IMR-90 (cell line): ENCODE measurements around the gene PFKFB2. TPM values are rescaled to one million over a fixed set of nuclear protein-coding genes. Genes with fewer than 3 reads are reported as not detected.

Experiments
- ATAC-seq: fragments of 200-7000 bp; cut with Tn5 transposase; 2 replicates; pipeline ENCODE4 v1.9.1; 2020; ENCODE audit warnings: low read depth, mild to moderate bottlenecking, moderate library complexity
- BruUV-seq: library from RNA; stranded (reverse); fragments of 400-500 nt; replicated peaks from 2 replicates; lab custom pipeline; 2021; lab: Mats Ljungman, UMichigan
- CTCF ChIA-PET: fragments of 300-600 bp; formaldehyde crosslinking; extraction: SDS; loops from one replicate; lab custom pipeline; 2021; ENCODE audit warnings: antibody characterized with exemption; lab: Yijun Ruan, JAX
- POLR2A ChIA-PET: fragments of 300-600 bp; sonication (Branson Sonifier 250); formaldehyde crosslinking; loops from one replicate; lab custom pipeline; 2022; ENCODE audit warnings: antibody characterized with exemption; ENCODE audit not compliant: unreplicated experiment; lab: Charles Lee
- DNase-seq: peaks from one replicate; pipeline ENCODE4 v3.0.0; 2013
- H2AFZ ChIP-seq: replicated peaks from 2 replicates; pipeline ENCODE3; 2013; ENCODE audit warnings: low read length, mild to moderate bottlenecking; ENCODE audit not compliant: poor library complexity
- H2AK5ac ChIP-seq: 2 replicates; pipeline ENCODE4 v1.6.1; 2013; ENCODE audit warnings: low read depth, low read length, inconsistent platforms
- H2AK9ac ChIP-seq: replicated peaks from 2 replicates; pipeline ENCODE3; 2013; ENCODE audit warnings: mild to moderate bottlenecking, low read depth, low read length, moderate library complexity; ENCODE audit not compliant: poor library complexity
- H2BK120ac ChIP-seq: 2 replicates; pipeline ENCODE4 v1.6.1; 2013; ENCODE audit warnings: low read depth, low read length, inconsistent platforms
- H2BK15ac ChIP-seq: 3 replicates; pipeline ENCODE4 v1.6.1; 2013; ENCODE audit warnings: low read depth, low read length, inconsistent platforms
- H2BK20ac ChIP-seq: 2 replicates; pipeline ENCODE4 v1.6.1; 2013; ENCODE audit warnings: low read depth, mild to moderate bottlenecking, inconsistent platforms, low read length, moderate library complexity
- H2BK5ac ChIP-seq: 2 replicates; pipeline ENCODE4 v1.6.1; 2013; ENCODE audit warnings: mild to moderate bottlenecking, low read depth, low read length, inconsistent platforms; ENCODE audit not compliant: poor library complexity, severe bottlenecking
- H3K14ac ChIP-seq: replicated peaks from 2 replicates; pipeline ENCODE4 v1.6.1; 2013; ENCODE audit warnings: low read depth, low read length, inconsistent platforms
- H3K18ac ChIP-seq: 2 replicates; pipeline ENCODE4 v1.6.1; 2013; ENCODE audit warnings: low read depth, low read length, control low read depth
- H3K23ac ChIP-seq: 2 replicates; pipeline ENCODE4 v1.6.1; 2013; ENCODE audit warnings: low read depth, low read length, inconsistent platforms
- H3K27ac ChIP-seq: 2 replicates; pipeline ENCODE4 v1.5.1; 2013; ENCODE audit warnings: mild to moderate bottlenecking, control low read depth, low read length; ENCODE audit not compliant: insufficient read depth
- H3K27me3 ChIP-seq: 2 replicates; pipeline ENCODE4 v1.6.1; 2013; ENCODE audit warnings: low read length; ENCODE audit not compliant: control insufficient read depth, insufficient read depth
- H3K36me3 ChIP-seq: 2 replicates; pipeline ENCODE4 v1.6.1; 2013; ENCODE audit warnings: low read length, mixed read lengths; ENCODE audit not compliant: control insufficient read depth, insufficient read depth
- H3K4ac ChIP-seq: 2 replicates; pipeline ENCODE4 v1.6.1; 2013; ENCODE audit warnings: low read depth, low read length, inconsistent platforms
- H3K4me1 ChIP-seq: 2 replicates; pipeline ENCODE4 v1.6.1; 2013; ENCODE audit warnings: low read length, mixed read lengths; ENCODE audit not compliant: control insufficient read depth, insufficient read depth
- H3K4me2 ChIP-seq: 2 replicates; pipeline ENCODE4 v1.6.1; 2013; ENCODE audit warnings: low read depth, mild to moderate bottlenecking, control low read depth, low read length, moderate library complexity
- H3K4me3 ChIP-seq: 2 replicates; pipeline ENCODE4 v1.5.1; 2013; ENCODE audit warnings: low read depth, mild to moderate bottlenecking, control low read depth, low read length, moderate library complexity; ENCODE audit not compliant: insufficient read depth
- H3K56ac ChIP-seq: 2 replicates; pipeline ENCODE4 v1.6.1; 2013; ENCODE audit warnings: low read length, inconsistent platforms; ENCODE audit not compliant: insufficient read depth; ENCODE audit errors: extremely low read depth
- H3K79me1 ChIP-seq, 2 experiments: 2 replicates each; pipeline ENCODE4 v1.6.1; 2013; ENCODE audit warnings: low read length in 2 of 2, inconsistent platforms in 1 of 2, low read depth in 1 of 2
- H3K9ac ChIP-seq: 2 replicates; pipeline ENCODE4 v1.6.1; 2013; ENCODE audit warnings: low read depth, low read length, control low read depth
- H3K9me1 ChIP-seq: 2 replicates; pipeline ENCODE4 v1.6.1; 2013; ENCODE audit warnings: low read length, inconsistent platforms; ENCODE audit not compliant: insufficient read depth
- H3K9me3 ChIP-seq: 2 replicates; pipeline ENCODE4 v1.6.1; 2013; ENCODE audit warnings: low read length; ENCODE audit not compliant: control insufficient read depth, insufficient read depth
- H4K20me1 ChIP-seq: 2 replicates; pipeline ENCODE4 v1.6.1; 2013; ENCODE audit warnings: low read length, inconsistent platforms; ENCODE audit not compliant: insufficient read depth
- H4K5ac ChIP-seq: 2 replicates; pipeline ENCODE4 v1.6.1; 2013; ENCODE audit warnings: mild to moderate bottlenecking, low read depth, low read length, control low read depth
- H4K8ac ChIP-seq, 2 experiments: 2 replicates each; pipeline ENCODE4 v1.6.1; 2013; ENCODE audit warnings: low read depth in 2 of 2, low read length in 2 of 2, control low read depth in 1 of 2, inconsistent platforms in 1 of 2
- H4K91ac ChIP-seq: 2 replicates; pipeline ENCODE4 v1.6.1; 2013; ENCODE audit warnings: low read depth, low read length, inconsistent platforms; ENCODE audit not compliant: insufficient read depth
- BHLHE40 ChIP-seq: fragments of 150-350 bp; IDR thresholded peaks from 2 replicates; pipeline ENCODE4 v1.6.1; 2016; ENCODE audit warnings: mild to moderate bottlenecking, low read depth, low read length
- CEBPB ChIP-seq: IDR thresholded peaks from 2 replicates; pipeline ENCODE4 v1.6.1; 2012; ENCODE audit warnings: low read depth, low read length, improper control_type of control experiment
- CTCF ChIP-seq: conservative IDR thresholded peaks from 2 replicates; pipeline ENCODE4 v1.5.1; 2012; ENCODE audit warnings: mild to moderate bottlenecking, low read depth, low read length, improper control_type of control experiment
- FOS ChIP-seq: fragments of 150-350 bp; IDR thresholded peaks from 2 replicates; pipeline ENCODE4 v1.6.1; 2016; ENCODE audit warnings: low read depth, low read length
- MAFK ChIP-seq: IDR thresholded peaks from 2 replicates; pipeline ENCODE4 v1.6.1; 2012; ENCODE audit warnings: low read depth, low read length, improper control_type of control experiment
- MAZ ChIP-seq: IDR thresholded peaks from 2 replicates; pipeline ENCODE4 v1.6.1; 2012; ENCODE audit warnings: low read depth, mild to moderate bottlenecking, low read length, improper control_type of control experiment, moderate library complexity, borderline replicate concordance
- MXI1 ChIP-seq: IDR thresholded peaks from 2 replicates; pipeline ENCODE4 v1.6.1; 2012; ENCODE audit warnings: low read depth, mild to moderate bottlenecking, low read length, moderate library complexity, borderline replicate concordance
- NFE2L2 ChIP-seq: fragments of 150-350 bp; IDR thresholded peaks from 2 replicates; pipeline ENCODE4 v1.6.1; 2016; ENCODE audit warnings: low read depth, mild to moderate bottlenecking, low read length
- RCOR1 ChIP-seq: IDR thresholded peaks from 2 replicates; pipeline ENCODE4 v1.6.1; 2012; ENCODE audit warnings: mild to moderate bottlenecking, low read length, improper control_type of control experiment; ENCODE audit not compliant: insufficient replicate concordance
- RFX5 ChIP-seq: IDR thresholded peaks from 2 replicates; pipeline ENCODE4 v1.8.0; 2012; ENCODE audit warnings: low read depth, mild to moderate bottlenecking, low read length, moderate library complexity
- USF2 ChIP-seq: fragments of 150-350 bp; IDR thresholded peaks from 2 replicates; pipeline ENCODE4 v1.6.1; 2017; ENCODE audit warnings: mild to moderate bottlenecking, antibody characterized with exemption, low read length, low read depth
- WGBS, 2 experiments: methylation state at CpG; one replicate each; pipeline versions ENCODE4 v1.1.5 to v1.1.7; 2013; ENCODE audit warnings: missing lambda C conversion rate in 2 of 2; ENCODE audit not compliant: insufficient read length in 1 of 2; ENCODE audit errors: extremely low coverage in 2 of 2; 5-methylcytosine and 5-hydroxymethylcytosine counted together
- dilution Hi-C: fragments of 300-500 bp; cut with HindIII; formaldehyde crosslinking; loops from one replicate; pipeline ENCODE4 v1.14.3; 2018; ENCODE audit warnings: low sequenced_read_pairs; ENCODE audit not compliant: unreplicated experiment
- in situ Hi-C: fragments of 300-500 bp; cut with MboI; formaldehyde crosslinking; loops from 3 replicates; pipeline ENCODE4 v1.14.3; 2019; ENCODE audit warnings: low sequenced_read_pairs, inconsistent platforms, mixed read lengths
- intact Hi-C: fragments of 100-400 bp; cut with micrococcal nuclease; formaldehyde crosslinking; loops from 2 replicates; pipeline ENCODE4 v1.10.0; 2022
- polyA plus RNA-seq, 3 experiments: library from polyadenylated mRNA; depleted of rRNA; stranded (reverse); fragments of >200 nt; gene quantifications; 2 replicates each; pipeline ENCODE4 v1.2.3, GENCODE V29; 2012; ENCODE audit warnings: low replicate concordance in 1 of 3
- total RNA-seq: library from RNA; depleted of rRNA; stranded (reverse); fragments of >200 nt; gene quantifications from 2 replicates; pipeline ENCODE4 v1.2.3, GENCODE V29; 2012

The PFKFB2 gene
- total and polyA plus RNA-seq, 2 of the 4 experiments (the other 2 are of a cell fraction) = 0.62 to 1.3 TPM

GRCh38 chr1:207022996-207023679 lies 29.9 kb upstream of the PFKFB2 start:
- in situ Hi-C loops = no loop called here
- H2AK9ac ChIP-seq = no peak overlapping the region
- no TSS peak for BruUV-seq
- H3K36me3 ChIP-seq = no peaks in the 10 kb centered on the region
- no peak overlapping the region for H4K5ac ChIP-seq
- no peak overlapping the region for H3K56ac ChIP-seq
- no peak overlapping the region for H2BK15ac ChIP-seq
- no peak overlapping the region for H4K91ac ChIP-seq
- TF ChIP-seq USF2 = no peak
- TF ChIP-seq CTCF = no peak
- TF ChIP-seq MXI1 = no peak
- TF ChIP-seq RFX5 = no peak
- TF ChIP-seq CEBPB = no peak
- no peak for TF ChIP-seq RCOR1
- TF ChIP-seq FOS = no peak
- TF ChIP-seq NFE2L2 = no peak
- no peak for TF ChIP-seq BHLHE40
- TF ChIP-seq MAZ = no peak
- no peak for TF ChIP-seq MAFK
- no peak overlapping the region for H3K23ac ChIP-seq
- no peak overlapping the region for H3K18ac ChIP-seq
- no peak for ATAC-seq
- no peak overlapping the region for H3K27ac ChIP-seq
- H3K4me1 ChIP-seq = peaks cover 6% of the 10 kb centered on the region
- no peaks in the 10 kb centered on the region for H3K79me1 ChIP-seq
- no peak overlapping the region for H3K4me2 ChIP-seq
- DNase-seq = no peak
- H2BK20ac ChIP-seq = no peak overlapping the region
- intact Hi-C loops = no loop called here
- H3K9me3 ChIP-seq = no peaks in the 10 kb centered on the region
- dilution Hi-C loops = no loop called here
- H3K14ac ChIP-seq = no peak overlapping the region
- no peaks in the 10 kb centered on the region for H4K20me1 ChIP-seq
- H2BK120ac ChIP-seq = no peak overlapping the region
- H2AFZ ChIP-seq = no peak overlapping the region
- no peak overlapping the region for H2AK5ac ChIP-seq
- no peak overlapping the region for H3K4me3 ChIP-seq
- no peak overlapping the region for H4K8ac ChIP-seq
- peaks cover 17% of the 10 kb centered on the region for H3K9me1 ChIP-seq
- WGBS, 2 experiments = 87% methylated on average over 3 of the region's 8 CpGs; no CpG with 5 or more reads in 1 of the 2 experiments
- no peak overlapping the region for H3K4ac ChIP-seq
- no peak overlapping the region for H3K9ac ChIP-seq
- no peak overlapping the region for H2BK5ac ChIP-seq
- ChIA-PET CTCF (no interaction called here), POLR2A (no interaction called here)
- no peaks in the 10 kb centered on the region; the same call in 1 of the 2 replicates for H3K27me3 ChIP-seq
